ENCODE measurements around the gene CEP83. TPM values are rescaled to one million over a fixed set of nuclear protein-coding genes. Genes with fewer than 3 reads are reported as not detected.

The CEP83 gene
- total and polyA plus RNA-seq, 2 experiments from 2014 or later, result 29.8 to 33.7 TPM

- H3K4me2 ChIP-seq, result no peak overlapping the region
- H3K36me3 ChIP-seq (ENCODE audit: insufficient read depth), result no peaks in the 10 kb centered on the region
- Mint-ChIP-seq H3K27ac (no peak overlapping the region), H3K36me3 (ENCODE audit: low read depth) (peaks cover 6% of the 10 kb centered on the region), H3K4me1 (peaks cover 63% of the 10 kb centered on the region), H3K27me3 (ENCODE audit: insufficient read depth, low read depth, poor library complexity) (peaks cover 24% of the 10 kb centered on the region), H3K4me3 (no peak overlapping the region), H3K9me3 (no peaks in the 10 kb centered on the region)
- H3K79me2 ChIP-seq (replicated peaks; ENCODE audit: insufficient read depth), result no peaks in the 10 kb centered on the region
- TF ChIP-seq, protein P1, sequence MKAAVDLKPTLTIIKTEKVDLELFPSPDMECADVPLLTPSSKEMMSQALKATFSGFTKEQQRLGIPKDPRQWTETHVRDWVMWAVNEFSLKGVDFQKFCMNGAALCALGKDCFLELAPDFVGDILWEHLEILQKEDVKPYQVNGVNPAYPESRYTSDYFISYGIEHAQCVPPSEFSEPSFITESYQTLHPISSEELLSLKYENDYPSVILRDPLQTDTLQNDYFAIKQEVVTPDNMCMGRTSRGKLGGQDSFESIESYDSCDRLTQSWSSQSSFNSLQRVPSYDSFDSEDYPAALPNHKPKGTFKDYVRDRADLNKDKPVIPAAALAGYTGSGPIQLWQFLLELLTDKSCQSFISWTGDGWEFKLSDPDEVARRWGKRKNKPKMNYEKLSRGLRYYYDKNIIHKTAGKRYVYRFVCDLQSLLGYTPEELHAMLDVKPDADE (IDR thresholded peaks at IDR 0.05), result no peak
- TF ChIP-seq ZNF331 (CRISPR knock-in tag; IDR thresholded peaks at IDR 0.05; ENCODE audit: low read depth), result no peak
- TF ChIP-seq CTCF (conservative IDR thresholded peaks at IDR 0.05; ENCODE audit: low read depth in 2 of 2), result no peak
- no peak for TF ChIP-seq EZH2phosphoT487 (IDR thresholded peaks at IDR 0.05; ENCODE audit: unreplicated experiment)
- TF ChIP-seq EZH2 (IDR thresholded peaks at IDR 0.05; ENCODE audit: low read depth, unreplicated experiment), result no peak
- TF ChIP-seq CREB1 (CRISPR knock-in tag; IDR thresholded peaks at IDR 0.05; ENCODE audit: low read depth), result no peak
- no peak for TF ChIP-seq ZNF114 (CRISPR knock-in tag; IDR thresholded peaks at IDR 0.05)
- no peak for TF ChIP-seq STAT1 (IDR thresholded peaks at IDR 0.05; ENCODE audit: unreplicated experiment)
- no peak for TF ChIP-seq REST (IDR thresholded peaks at IDR 0.05; ENCODE audit: unreplicated experiment)
- TF ChIP-seq JUNB (IDR thresholded peaks at IDR 0.05; ENCODE audit: unreplicated experiment), result no peak
- no peak for TF ChIP-seq POLR2AphosphoS5 (IDR thresholded peaks at IDR 0.05; ENCODE audit: low read depth)
- no peak for TF ChIP-seq ZNF462 (CRISPR knock-in tag; IDR thresholded peaks at IDR 0.05)
- TF ChIP-seq NANOG (IDR thresholded peaks at IDR 0.05; ENCODE audit: borderline replicate concordance), result no peak
- no peaks in the 10 kb centered on the region for H3F3A ChIP-seq (replicated peaks; ENCODE audit: low read depth)
- H3K9me2 ChIP-seq (ENCODE audit: insufficient read depth), result 0 out of 2 replicates have a peak, but pooled peaks cover 6% of the 10 kb centered on the region
- no peak overlapping the region for H3K27ac ChIP-seq (ENCODE audit: low read depth)
- ATAC-seq (no peak), DNase-seq (ENCODE audit: low spot score) (no peak)
- peaks cover 61% of the 10 kb centered on the region for H3K4me1 ChIP-seq (ENCODE audit: insufficient read depth)
- H3K27me3 ChIP-seq (ENCODE audit: insufficient read depth), result no peaks in the 10 kb centered on the region
- no peak overlapping the region for H3K4me3 ChIP-seq
- H4K20me1 ChIP-seq (replicated peaks; ENCODE audit: insufficient read depth), result no peaks in the 10 kb centered on the region
- no peak overlapping the region for H2AFZ ChIP-seq
These were observed 192.2 kb downstream of the CEP83 start for GRCh38 chr12:94267537-94267872.

All from GM23338 (cell line).